GM23338 (cell line): ENCODE measurements around the gene DCP1B.

Experiments
- CREB1 ChIP-seq: fragments of 250-450 bp; sonication (Bioruptor Pico); IDR thresholded peaks from 2 replicates; pipeline ENCODE4 v1.5.0; 2020; ENCODE audit warnings: low read depth, mild to moderate bottlenecking, moderate library complexity
- ETS1 ChIP-seq: IDR thresholded peaks from 2 replicates; pipeline ENCODE4 v1.6.1; 2016; ENCODE audit warnings: antibody characterized with exemption
- EZH2 ChIP-seq: fragments of 200-600 bp; sonication (generic); IDR thresholded peaks from one replicate; pipeline ENCODE4 v1.8.0; 2017; ENCODE audit warnings: antibody characterized with exemption, mild to moderate bottlenecking, low read depth; ENCODE audit not compliant: unreplicated experiment
- JUNB ChIP-seq: IDR thresholded peaks from one replicate; pipeline ENCODE4 v1.6.1; 2016; ENCODE audit warnings: antibody characterized with exemption; ENCODE audit not compliant: unreplicated experiment
- POLR2AphosphoS5 ChIP-seq: IDR thresholded peaks from 2 replicates; pipeline ENCODE4 v1.6.1; 2016; ENCODE audit warnings: antibody characterized with exemption, low read depth
- ZNF331 ChIP-seq: fragments of 250-450 bp; sonication (Bioruptor Pico); IDR thresholded peaks from 2 replicates; pipeline ENCODE4 v1.5.0; 2020; ENCODE audit warnings: low read depth, mild to moderate bottlenecking, moderate library complexity
- TF ChIP-seq, protein P1 (sequence below), 2 experiments: fragments of 200-600 bp in 1 of 2; sonication (generic) in 1 of 2; conservative IDR thresholded peaks; 2 replicates each; pipeline versions ENCODE4 v1.5.1 to v1.6.1; 2016 to 2017; ENCODE audit warnings: antibody characterized with exemption in 2 of 2, low read depth in 2 of 2, mild to moderate bottlenecking in 2 of 2, moderate library complexity in 1 of 2
- TF ChIP-seq, protein P2 (sequence below): fragments of 250-450 bp; sonication (Bioruptor Pico); IDR thresholded peaks from 2 replicates; pipeline ENCODE4 v1.5.0; 2020; ENCODE audit warnings: mild to moderate bottlenecking, moderate library complexity
- TF ChIP-seq, protein P3 (sequence below): IDR thresholded peaks from one replicate; pipeline ENCODE4 v1.6.1; 2018; ENCODE audit warnings: antibody characterized with exemption; ENCODE audit not compliant: unreplicated experiment

- TF ChIP-seq EZH2 (no peak), POLR2AphosphoS5 (no peak), CREB1 (CRISPR knock-in tag) (no peak), ZNF331 (CRISPR knock-in tag) (no peak), JUNB (no peak), ETS1 (no peak)
- TF ChIP-seq, protein P1, sequence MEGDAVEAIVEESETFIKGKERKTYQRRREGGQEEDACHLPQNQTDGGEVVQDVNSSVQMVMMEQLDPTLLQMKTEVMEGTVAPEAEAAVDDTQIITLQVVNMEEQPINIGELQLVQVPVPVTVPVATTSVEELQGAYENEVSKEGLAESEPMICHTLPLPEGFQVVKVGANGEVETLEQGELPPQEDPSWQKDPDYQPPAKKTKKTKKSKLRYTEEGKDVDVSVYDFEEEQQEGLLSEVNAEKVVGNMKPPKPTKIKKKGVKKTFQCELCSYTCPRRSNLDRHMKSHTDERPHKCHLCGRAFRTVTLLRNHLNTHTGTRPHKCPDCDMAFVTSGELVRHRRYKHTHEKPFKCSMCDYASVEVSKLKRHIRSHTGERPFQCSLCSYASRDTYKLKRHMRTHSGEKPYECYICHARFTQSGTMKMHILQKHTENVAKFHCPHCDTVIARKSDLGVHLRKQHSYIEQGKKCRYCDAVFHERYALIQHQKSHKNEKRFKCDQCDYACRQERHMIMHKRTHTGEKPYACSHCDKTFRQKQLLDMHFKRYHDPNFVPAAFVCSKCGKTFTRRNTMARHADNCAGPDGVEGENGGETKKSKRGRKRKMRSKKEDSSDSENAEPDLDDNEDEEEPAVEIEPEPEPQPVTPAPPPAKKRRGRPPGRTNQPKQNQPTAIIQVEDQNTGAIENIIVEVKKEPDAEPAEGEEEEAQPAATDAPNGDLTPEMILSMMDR (conservative IDR thresholded peaks at IDR 0.05; ENCODE audit: low read depth in 2 of 2) = no peak
- TF ChIP-seq, protein P2, sequence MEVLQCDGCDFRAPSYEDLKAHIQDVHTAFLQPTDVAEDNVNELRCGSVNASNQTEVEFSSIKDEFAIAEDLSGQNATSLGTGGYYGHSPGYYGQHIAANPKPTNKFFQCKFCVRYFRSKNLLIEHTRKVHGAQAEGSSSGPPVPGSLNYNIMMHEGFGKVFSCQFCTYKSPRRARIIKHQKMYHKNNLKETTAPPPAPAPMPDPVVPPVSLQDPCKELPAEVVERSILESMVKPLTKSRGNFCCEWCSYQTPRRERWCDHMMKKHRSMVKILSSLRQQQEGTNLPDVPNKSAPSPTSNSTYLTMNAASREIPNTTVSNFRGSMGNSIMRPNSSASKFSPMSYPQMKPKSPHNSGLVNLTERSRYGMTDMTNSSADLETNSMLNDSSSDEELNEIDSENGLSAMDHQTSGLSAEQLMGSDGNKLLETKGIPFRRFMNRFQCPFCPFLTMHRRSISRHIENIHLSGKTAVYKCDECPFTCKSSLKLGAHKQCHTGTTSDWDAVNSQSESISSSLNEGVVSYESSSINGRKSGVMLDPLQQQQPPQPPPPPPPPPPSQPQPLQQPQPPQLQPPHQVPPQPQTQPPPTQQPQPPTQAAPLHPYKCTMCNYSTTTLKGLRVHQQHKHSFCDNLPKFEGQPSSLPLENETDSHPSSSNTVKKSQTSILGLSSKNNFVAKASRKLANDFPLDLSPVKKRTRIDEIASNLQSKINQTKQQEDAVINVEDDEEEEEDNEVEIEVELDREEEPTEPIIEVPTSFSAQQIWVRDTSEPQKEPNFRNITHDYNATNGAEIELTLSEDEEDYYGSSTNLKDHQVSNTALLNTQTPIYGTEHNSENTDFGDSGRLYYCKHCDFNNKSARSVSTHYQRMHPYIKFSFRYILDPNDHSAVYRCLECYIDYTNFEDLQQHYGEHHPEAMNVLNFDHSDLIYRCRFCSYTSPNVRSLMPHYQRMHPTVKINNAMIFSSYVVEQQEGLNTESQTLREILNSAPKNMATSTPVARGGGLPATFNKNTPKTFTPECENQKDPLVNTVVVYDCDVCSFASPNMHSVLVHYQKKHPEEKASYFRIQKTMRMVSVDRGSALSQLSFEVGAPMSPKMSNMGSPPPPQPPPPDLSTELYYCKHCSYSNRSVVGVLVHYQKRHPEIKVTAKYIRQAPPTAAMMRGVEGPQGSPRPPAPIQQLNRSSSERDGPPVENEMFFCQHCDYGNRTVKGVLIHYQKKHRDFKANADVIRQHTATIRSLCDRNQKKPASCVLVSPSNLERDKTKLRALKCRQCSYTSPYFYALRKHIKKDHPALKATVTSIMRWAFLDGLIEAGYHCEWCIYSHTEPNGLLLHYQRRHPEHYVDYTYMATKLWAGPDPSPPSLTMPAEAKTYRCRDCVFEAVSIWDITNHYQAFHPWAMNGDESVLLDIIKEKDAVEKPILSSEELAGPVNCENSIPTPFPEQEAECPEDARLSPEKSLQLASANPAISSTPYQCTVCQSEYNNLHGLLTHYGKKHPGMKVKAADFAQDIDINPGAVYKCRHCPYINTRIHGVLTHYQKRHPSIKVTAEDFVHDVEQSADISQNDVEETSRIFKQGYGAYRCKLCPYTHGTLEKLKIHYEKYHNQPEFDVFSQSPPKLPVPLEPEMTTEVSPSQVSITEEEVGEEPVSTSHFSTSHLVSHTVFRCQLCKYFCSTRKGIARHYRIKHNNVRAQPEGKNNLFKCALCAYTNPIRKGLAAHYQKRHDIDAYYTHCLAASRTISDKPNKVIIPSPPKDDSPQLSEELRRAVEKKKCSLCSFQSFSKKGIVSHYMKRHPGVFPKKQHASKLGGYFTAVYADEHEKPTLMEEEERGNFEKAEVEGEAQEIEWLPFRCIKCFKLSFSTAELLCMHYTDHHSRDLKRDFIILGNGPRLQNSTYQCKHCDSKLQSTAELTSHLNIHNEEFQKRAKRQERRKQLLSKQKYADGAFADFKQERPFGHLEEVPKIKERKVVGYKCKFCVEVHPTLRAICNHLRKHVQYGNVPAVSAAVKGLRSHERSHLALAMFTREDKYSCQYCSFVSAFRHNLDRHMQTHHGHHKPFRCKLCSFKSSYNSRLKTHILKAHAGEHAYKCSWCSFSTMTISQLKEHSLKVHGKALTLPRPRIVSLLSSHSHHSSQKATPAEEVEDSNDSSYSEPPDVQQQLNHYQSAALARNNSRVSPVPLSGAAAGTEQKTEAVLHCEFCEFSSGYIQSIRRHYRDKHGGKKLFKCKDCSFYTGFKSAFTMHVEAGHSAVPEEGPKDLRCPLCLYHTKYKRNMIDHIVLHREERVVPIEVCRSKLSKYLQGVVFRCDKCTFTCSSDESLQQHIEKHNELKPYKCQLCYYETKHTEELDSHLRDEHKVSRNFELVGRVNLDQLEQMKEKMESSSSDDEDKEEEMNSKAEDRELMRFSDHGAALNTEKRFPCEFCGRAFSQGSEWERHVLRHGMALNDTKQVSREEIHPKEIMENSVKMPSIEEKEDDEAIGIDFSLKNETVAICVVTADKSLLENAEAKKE (CRISPR knock-in tag) = no peak
- TF ChIP-seq, protein P3, sequence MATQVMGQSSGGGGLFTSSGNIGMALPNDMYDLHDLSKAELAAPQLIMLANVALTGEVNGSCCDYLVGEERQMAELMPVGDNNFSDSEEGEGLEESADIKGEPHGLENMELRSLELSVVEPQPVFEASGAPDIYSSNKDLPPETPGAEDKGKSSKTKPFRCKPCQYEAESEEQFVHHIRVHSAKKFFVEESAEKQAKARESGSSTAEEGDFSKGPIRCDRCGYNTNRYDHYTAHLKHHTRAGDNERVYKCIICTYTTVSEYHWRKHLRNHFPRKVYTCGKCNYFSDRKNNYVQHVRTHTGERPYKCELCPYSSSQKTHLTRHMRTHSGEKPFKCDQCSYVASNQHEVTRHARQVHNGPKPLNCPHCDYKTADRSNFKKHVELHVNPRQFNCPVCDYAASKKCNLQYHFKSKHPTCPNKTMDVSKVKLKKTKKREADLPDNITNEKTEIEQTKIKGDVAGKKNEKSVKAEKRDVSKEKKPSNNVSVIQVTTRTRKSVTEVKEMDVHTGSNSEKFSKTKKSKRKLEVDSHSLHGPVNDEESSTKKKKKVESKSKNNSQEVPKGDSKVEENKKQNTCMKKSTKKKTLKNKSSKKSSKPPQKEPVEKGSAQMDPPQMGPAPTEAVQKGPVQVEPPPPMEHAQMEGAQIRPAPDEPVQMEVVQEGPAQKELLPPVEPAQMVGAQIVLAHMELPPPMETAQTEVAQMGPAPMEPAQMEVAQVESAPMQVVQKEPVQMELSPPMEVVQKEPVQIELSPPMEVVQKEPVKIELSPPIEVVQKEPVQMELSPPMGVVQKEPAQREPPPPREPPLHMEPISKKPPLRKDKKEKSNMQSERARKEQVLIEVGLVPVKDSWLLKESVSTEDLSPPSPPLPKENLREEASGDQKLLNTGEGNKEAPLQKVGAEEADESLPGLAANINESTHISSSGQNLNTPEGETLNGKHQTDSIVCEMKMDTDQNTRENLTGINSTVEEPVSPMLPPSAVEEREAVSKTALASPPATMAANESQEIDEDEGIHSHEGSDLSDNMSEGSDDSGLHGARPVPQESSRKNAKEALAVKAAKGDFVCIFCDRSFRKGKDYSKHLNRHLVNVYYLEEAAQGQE = no peak
Measured at GRCh38 chr12:1907652-1908611, 96.3 kb downstream of the DCP1B start.
